Endothelial cell (in vitro differentiated cells): ENCODE data around the gene ACOT11. TPM values are rescaled to one million over a fixed set of nuclear protein-coding genes. Genes with fewer than 3 reads are reported as not detected.

Experiments used
- DNase-seq: peaks from one replicate; pipeline ENCODE4 v3.0.0; 2021; ENCODE audit warnings: low spot score
- H3K27ac Mint-ChIP-seq: one replicate; pipeline ENCODE4 v1.8.0; 2021; ENCODE audit warnings: mixed read lengths, inconsistent platforms; ENCODE audit not compliant: unreplicated experiment
- H3K27me3 Mint-ChIP-seq: one replicate; pipeline ENCODE4 v1.8.0; 2021; ENCODE audit warnings: mild to moderate bottlenecking, moderate library complexity, mixed read lengths, inconsistent platforms; ENCODE audit not compliant: unreplicated experiment
- H3K36me3 Mint-ChIP-seq: one replicate; pipeline ENCODE4 v1.8.0; 2021; ENCODE audit warnings: mild to moderate bottlenecking, low read depth, mixed read lengths, inconsistent platforms; ENCODE audit not compliant: unreplicated experiment
- H3K4me1 Mint-ChIP-seq: one replicate; pipeline ENCODE4 v1.8.0; 2021; ENCODE audit warnings: mild to moderate bottlenecking, mixed read lengths, inconsistent platforms; ENCODE audit not compliant: unreplicated experiment
- H3K4me3 Mint-ChIP-seq: one replicate; pipeline ENCODE4 v1.8.0; 2021; ENCODE audit warnings: mild to moderate bottlenecking, mixed read lengths, inconsistent platforms; ENCODE audit not compliant: unreplicated experiment
- H3K9me3 Mint-ChIP-seq: one replicate; pipeline ENCODE4 v1.8.0; 2021; ENCODE audit warnings: mixed read lengths, inconsistent platforms; ENCODE audit not compliant: unreplicated experiment
- total RNA-seq: library from RNA; stranded (reverse); fragmentation: NEBNext Ultra II Directional; extraction: Animal tissue kit (Norgen Biotek cat#: 25700); gene quantifications from one replicate; pipeline ENCODE4 v1.2.1, GENCODE V29; 2021; ENCODE audit not compliant: unreplicated experiment
- TF ChIP-seq, protein P1 (sequence below): fragments of 200-600 bp; sonication (generic); IDR thresholded peaks from one replicate; pipeline ENCODE4 v1.5.0; 2021; ENCODE audit warnings: antibody characterized with exemption; ENCODE audit not compliant: unreplicated experiment

Gene ACOT11
- total RNA-seq, 1 donor from 2014 or later, result 35.6 TPM

DNA sequence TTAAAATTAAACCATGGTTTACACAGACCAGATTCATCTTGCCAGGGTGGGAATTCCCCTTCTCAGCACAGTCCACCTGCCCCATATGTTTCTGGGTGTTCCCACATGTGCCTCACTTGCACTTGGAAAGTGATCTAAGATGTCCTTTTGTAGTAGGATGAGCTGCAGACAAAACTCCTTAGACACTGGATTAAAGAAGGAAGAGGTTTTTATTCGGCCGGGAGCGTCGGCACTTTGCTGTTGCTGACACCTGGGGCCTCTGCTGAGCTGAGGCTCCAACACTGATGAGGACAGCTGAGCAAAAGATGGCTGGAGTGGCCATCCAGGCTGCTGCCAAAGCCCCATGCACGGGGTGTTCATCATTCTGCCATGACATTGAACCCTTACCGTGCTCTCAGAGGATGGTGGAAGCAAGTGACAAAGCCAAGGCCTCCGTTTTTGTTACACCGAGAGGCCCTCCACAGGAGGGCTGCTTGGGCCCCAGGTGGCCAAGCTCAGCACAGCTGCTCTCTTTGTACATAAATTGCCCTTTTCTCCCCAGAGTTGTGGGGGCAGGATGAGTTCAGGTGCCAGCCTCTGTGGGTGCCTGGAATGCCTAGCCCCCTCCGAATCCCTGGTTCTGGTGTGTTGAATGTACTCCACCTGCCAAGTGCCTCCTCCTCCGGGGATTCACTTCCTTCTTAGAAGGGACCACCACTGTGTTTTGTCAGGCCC is 7.3 kb upstream of the ACOT11 start:
- H3K27ac Mint-ChIP-seq, result no peak overlapping the region

DNA sequence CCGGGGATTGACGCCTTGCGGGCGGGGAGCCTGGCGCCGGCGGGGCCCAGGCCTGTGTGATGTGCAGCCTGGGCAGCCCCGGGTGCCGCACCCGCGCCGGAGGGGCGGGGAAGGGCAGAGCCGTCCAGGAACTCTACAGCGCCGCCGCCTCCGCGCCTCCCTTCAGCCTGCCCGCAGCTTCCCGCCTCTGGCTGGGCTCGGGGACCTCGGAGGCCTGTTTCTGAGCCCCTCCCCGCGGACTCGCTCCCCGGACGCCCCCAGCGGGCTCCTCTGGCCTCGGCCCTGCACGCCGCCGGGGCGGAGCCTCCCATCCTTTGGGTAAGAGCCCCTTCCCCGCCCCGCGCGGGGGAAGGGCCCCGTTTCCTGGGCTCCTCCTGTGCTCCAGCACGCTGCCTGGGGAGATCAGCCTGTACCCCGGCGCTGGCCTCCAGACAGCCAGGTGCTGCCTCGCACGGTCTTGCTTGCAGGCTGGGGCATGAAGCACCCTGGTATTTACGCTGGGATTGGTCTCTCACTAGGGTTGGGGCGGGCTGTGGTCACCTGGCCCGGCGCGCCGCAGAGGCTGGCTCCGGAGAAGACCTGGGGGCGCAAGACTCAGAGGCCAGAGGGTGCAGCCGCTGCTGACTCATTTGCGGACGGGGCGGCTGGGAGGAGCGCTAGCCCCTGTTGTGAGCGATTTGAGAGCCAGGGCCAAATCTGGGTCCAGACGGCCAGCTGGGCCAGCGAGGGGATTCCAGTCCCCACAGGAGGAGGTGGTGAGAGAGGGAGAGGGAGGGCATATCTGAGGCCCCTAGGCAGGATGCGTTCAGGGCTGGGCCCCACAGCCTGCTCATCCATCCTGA is 5.7 kb upstream of the ACOT11 start:
- H3K27me3 Mint-ChIP-seq, result peaks cover 7% of the 10 kb centered on the region
- no peaks in the 10 kb centered on the region for H3K9me3 Mint-ChIP-seq
- DNase-seq, result peak; percentile 75
- H3K4me1 Mint-ChIP-seq, result peaks cover 55% of the 10 kb centered on the region
- peak overlapping the region; percentile 77 for H3K4me3 Mint-ChIP-seq
- H3K36me3 Mint-ChIP-seq, result no peaks in the 10 kb centered on the region
- TF ChIP-seq, protein P1, sequence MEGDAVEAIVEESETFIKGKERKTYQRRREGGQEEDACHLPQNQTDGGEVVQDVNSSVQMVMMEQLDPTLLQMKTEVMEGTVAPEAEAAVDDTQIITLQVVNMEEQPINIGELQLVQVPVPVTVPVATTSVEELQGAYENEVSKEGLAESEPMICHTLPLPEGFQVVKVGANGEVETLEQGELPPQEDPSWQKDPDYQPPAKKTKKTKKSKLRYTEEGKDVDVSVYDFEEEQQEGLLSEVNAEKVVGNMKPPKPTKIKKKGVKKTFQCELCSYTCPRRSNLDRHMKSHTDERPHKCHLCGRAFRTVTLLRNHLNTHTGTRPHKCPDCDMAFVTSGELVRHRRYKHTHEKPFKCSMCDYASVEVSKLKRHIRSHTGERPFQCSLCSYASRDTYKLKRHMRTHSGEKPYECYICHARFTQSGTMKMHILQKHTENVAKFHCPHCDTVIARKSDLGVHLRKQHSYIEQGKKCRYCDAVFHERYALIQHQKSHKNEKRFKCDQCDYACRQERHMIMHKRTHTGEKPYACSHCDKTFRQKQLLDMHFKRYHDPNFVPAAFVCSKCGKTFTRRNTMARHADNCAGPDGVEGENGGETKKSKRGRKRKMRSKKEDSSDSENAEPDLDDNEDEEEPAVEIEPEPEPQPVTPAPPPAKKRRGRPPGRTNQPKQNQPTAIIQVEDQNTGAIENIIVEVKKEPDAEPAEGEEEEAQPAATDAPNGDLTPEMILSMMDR, result no peak
- H3K27ac Mint-ChIP-seq, result peak overlapping the region; percentile 90

More for the DNA sequence above, 7.3 kb upstream of the ACOT11 start:
- H3K4me3 Mint-ChIP-seq, result no peak overlapping the region
- peaks cover 6% of the 10 kb centered on the region for H3K27me3 Mint-ChIP-seq
- H3K36me3 Mint-ChIP-seq, result no peaks in the 10 kb centered on the region
- DNase-seq, result no peak
- no peaks in the 10 kb centered on the region for H3K9me3 Mint-ChIP-seq
- TF ChIP-seq, protein P1, result no peak
- peaks cover 44% of the 10 kb centered on the region for H3K4me1 Mint-ChIP-seq

DNA sequence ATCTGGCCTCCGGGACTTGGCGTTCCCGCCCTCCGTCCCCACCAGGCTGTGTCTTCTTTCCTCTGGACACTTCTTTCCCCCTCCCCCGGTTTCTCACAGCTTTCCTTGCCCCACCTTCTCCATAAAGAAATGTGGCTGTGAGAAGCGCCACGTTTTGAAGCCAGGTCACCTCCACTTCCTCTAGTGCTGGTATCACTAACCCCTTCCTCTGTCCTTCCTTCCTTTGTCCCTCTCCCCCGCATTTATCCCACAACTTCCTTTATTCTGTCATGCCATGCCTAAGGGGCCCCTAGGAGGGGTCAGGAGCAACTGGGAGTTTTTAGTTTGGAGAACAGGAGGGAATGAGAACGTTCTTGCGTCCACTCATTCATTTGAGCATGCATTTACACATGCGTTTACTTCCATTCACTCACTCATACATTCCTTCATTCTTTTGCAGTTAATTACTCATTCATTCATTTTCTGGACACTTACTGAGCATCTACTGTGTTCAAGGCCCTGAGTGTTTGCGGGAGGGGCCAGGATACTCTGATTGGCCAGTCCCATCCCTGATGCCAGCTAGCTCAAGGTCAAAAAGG is 5.0 kb upstream of the ACOT11 start:
- Mint-ChIP-seq H3K4me3 (peak overlapping the region; percentile 77), H3K27me3 (peaks cover 10% of the 10 kb centered on the region), H3K4me1 (peaks cover 53% of the 10 kb centered on the region), H3K36me3 (no peaks in the 10 kb centered on the region), H3K27ac (peak overlapping the region; percentile 90), H3K9me3 (no peaks in the 10 kb centered on the region)
- no peak for DNase-seq
- TF ChIP-seq, protein P1, result no peak

DNA sequence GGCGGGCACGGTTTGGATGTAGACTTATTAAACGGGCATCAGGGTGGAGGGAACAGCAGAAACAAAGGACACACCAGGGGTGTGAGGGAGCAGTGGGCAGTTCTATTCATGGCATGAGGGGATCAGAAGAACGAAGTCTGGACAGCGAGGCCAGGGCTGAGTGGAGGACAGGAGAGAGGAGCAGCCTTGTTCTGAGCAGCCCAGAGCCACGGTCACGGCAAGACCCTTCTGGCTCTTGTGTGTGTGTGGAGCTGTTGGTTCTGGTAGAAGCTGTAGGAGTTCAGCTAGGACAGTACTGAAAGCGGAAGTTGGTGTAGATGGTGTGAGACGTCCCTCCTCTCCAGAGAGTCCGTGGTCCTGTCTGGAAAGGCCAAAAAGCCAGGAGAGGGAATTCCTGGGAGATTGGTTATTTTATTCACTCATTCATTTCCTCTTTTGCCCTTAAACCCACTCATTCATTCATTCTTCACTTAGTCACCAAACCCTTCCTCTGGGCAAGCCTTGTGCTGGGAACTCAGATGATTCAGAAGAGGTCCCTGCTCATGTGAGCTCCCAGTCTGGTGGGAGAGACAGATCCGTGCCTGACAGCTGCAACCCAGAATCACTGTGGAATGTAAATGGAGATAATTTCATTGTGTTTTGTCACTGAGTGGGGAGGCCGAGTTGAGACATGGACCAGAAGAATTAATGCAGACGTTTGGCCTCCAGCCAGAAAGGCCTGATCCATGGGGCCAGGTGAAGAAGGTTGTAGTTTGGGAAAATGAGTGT is 4.1 kb upstream of the ACOT11 start:
- H3K4me1 Mint-ChIP-seq, result peaks cover 56% of the 10 kb centered on the region
- peak overlapping the region; percentile 77 for H3K4me3 Mint-ChIP-seq
- no peaks in the 10 kb centered on the region for H3K9me3 Mint-ChIP-seq
- no peak for DNase-seq
- H3K27ac Mint-ChIP-seq, result peak overlapping the region; percentile 90
- peaks cover 14% of the 10 kb centered on the region for H3K27me3 Mint-ChIP-seq
- TF ChIP-seq, protein P1, result no peak
- peaks cover 3% of the 10 kb centered on the region for H3K36me3 Mint-ChIP-seq
